Omental fat pad (tissue), 4 donors: ENCODE data around the gene SNX8. TPM values are rescaled to one million over a fixed set of nuclear protein-coding genes. Genes with fewer than 3 reads are reported as not detected.
A peak's percentile ranks its signal among the peaks of the same experiment; 100 is the strongest.

ENCODE experiments used
- ATAC-seq: fragments of 150-250 bp; one replicate; pipeline ENCODE4 v1.9.1; 2016; ENCODE audit warnings: mild to moderate bottlenecking, moderate library complexity; ENCODE audit not compliant: low FRiP score
- DNase-seq: peaks from one replicate; pipeline ENCODE4 v3.0.0-alpha.2; 2019; ENCODE audit warnings: low spot score
- CTCF ChIP-seq, 3 donors: fragments of 450-650 bp; IDR thresholded peaks; one replicate each; pipeline ENCODE4 v1.5.1; 2016 to 2017; ENCODE audit warnings: antibody characterized with exemption in 3 of 3, mild to moderate bottlenecking in 3 of 3, moderate library complexity in 2 of 3
- total RNA-seq, 4 donors: library from RNA; depleted of rRNA; stranded (reverse); fragments of >200 nt; gene quantifications; one replicate each; pipeline ENCODE4 v1.1.0, GENCODE V29; 2016

The SNX8 gene
- total RNA-seq, 4 donors from 2014 or later: 18.6 to 50.1 (median 26.7) TPM

GRCh38 chr7:2211926-2212325, 102.3 kb downstream of the SNX8 start:
- DNase-seq (no peak), ATAC-seq (no peak)
- TF ChIP-seq CTCF (IDR thresholded peaks at IDR 0.05): no peak

GRCh38 chr7:2211259-2211880, 102.9 kb downstream of the SNX8 start:
- no peak for DNase-seq
- no peak for TF ChIP-seq CTCF (IDR thresholded peaks at IDR 0.05)
- no peak for ATAC-seq

- TF ChIP-seq CTCF (IDR thresholded peaks at IDR 0.05): no peak
- DNase-seq (no peak), ATAC-seq (no peak)
These were observed 103.5 kb downstream of the SNX8 start for GRCh38 chr7:2210551-2211258.

DNA sequence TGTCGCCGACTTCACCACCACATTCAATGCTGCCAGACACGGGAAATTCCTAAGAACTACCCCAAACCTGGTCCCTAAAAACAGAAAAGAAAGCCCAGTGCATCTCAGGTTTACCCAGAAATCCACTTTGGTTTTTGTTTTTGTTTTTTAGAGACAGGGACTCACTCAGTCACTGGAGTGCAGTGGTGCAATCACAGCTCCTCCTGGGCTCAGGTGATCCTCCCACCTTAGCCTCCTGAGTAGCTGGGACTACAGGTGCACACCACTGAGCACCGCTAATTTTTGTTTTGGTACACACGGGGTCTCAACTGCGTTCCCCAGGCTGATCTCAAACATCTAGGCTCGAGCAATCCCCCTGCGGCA, 104.3 kb downstream of the SNX8 start:
- no peak for TF ChIP-seq CTCF (IDR thresholded peaks at IDR 0.05)
- DNase-seq (no peak), ATAC-seq (no peak)

DNA sequence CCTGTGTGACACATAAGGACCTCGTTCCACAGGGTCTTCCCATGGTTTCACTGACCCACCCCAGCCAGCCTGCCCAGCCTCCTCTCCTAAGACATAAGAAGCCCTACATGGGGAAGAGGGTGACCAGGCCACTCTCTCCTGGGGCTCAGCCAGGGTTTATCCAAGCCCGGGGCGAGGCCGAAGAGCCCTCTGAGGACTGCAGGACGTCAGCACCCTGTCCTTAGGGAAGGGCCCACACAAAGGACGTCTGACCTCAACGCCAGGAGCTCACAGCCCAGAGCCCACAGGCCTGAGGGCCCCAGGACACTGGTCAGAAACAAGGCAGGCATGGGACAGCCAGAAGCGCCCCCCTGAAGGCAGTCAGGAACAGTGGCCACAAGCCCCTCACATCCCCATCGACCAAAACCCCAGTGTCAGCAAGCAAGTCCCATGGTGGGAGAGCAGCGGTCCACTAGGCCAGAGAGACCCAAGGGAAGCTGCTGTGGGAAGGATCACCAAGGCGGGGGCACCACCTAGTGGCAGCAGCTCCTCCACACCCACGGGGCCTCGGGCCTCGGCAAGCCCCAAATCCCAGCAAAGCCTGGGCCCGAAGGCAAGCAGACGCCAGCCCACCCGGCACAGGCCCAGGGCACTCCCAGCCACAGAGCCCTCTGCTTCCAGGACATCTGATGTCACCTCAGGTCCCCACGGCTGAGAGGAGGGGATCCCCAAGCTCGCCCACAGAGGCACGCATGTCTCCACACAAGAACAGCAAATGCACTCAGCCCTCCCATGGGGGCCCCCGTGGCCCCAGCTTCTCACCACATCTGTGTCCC, 104.9 kb downstream of the SNX8 start:
- ATAC-seq: peak; percentile 73
- no peak for DNase-seq
- peak in 1 of 3 donors; percentile 51 for TF ChIP-seq CTCF (IDR thresholded peaks at IDR 0.05)

DNA sequence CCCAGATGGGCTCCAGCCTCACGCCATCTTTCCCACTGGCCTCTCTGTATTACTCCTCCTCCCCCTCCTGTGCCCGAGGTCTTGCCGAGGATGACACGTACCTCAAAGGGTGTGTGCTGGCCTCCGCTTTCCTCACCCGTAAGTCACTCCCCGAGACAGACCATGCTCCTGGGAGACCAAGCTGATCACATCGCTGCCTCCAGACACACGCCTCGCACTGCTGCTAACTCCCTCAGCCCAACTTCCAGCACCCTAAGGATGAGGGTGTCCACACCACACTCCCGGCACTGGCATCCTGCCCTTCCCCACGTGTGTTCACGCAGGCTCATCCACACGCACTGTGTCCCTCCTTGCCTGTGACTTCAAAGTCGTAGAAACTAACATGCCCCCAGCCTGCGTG, 105.5 kb downstream of the SNX8 start:
- TF ChIP-seq CTCF (IDR thresholded peaks at IDR 0.05): no peak
- DNase-seq (no peak), ATAC-seq (no peak)
